Stomach (tissue), 9 donors: ENCODE data around the gene RPP14. TPM values are rescaled to one million over a fixed set of nuclear protein-coding genes. Genes with fewer than 3 reads are reported as not detected.

ENCODE experiments used
- DNase-seq, 2 donors: peaks; one replicate each; pipeline versions ENCODE4 v3.0.0 to v3.0.0-alpha.2; 2013 to 2019
- H3K27ac ChIP-seq, 5 donors: fragments of 200-600 bp in 4 of 5; sonication (generic) in 4 of 5; one replicate each; pipeline ENCODE4 v1.5.1; 2013 to 2019; ENCODE audit warnings: mild to moderate bottlenecking in 1 of 5, moderate library complexity in 1 of 5
- H3K27me3 ChIP-seq, 3 donors: fragments of 200-600 bp; sonication (generic); one replicate each; pipeline ENCODE4 v1.5.1; 2017 to 2019; ENCODE audit warnings: mixed run types in 1 of 3
- H3K36me3 ChIP-seq, 4 donors: fragments of 200-600 bp; sonication (generic); 1 replicate in 3 of 4; 2 replicates in 1 of 4; pipeline ENCODE4 v1.5.1; 2016 to 2019
- H3K4me1 ChIP-seq, 4 donors: fragments of 200-600 bp; sonication (generic); one replicate each; pipeline ENCODE4 v1.5.1; 2016 to 2019
- H3K4me3 ChIP-seq, 4 donors: fragments of 200-600 bp; sonication (generic) in 3 of 4; one replicate each; pipeline ENCODE4 v1.5.1; 2016 to 2019; ENCODE audit warnings: mild to moderate bottlenecking in 1 of 4
- H3K9me3 ChIP-seq, 4 donors: fragments of 200-600 bp; sonication (generic); one replicate each; pipeline ENCODE4 v1.5.1; 2016 to 2019
- CTCF ChIP-seq, 7 experiments: fragments of 450-650 bp in 4 of 7; fragments of 200-600 bp in 3 of 7; sonication (generic) in 3 of 7; IDR thresholded peaks; one replicate each; pipeline ENCODE4 v1.5.1; 2016 to 2019; ENCODE audit warnings: antibody characterized with exemption in 7 of 7, control low read depth in 2 of 7, mild to moderate bottlenecking in 1 of 7
- EP300 ChIP-seq: sonication (generic); formaldehyde crosslinking; IDR thresholded peaks from one replicate; pipeline ENCODE4 v1.6.1; 2017; ENCODE audit warnings: antibody characterized with exemption
- POLR2A ChIP-seq, 4 donors: fragments of 450-650 bp; IDR thresholded peaks; one replicate each; pipeline ENCODE4 v1.6.1; 2016; ENCODE audit warnings: antibody characterized with exemption in 4 of 4, control low read depth in 2 of 4, mild to moderate bottlenecking in 1 of 4, moderate library complexity in 1 of 4
- POLR2AphosphoS5 ChIP-seq, 3 donors: sonication (generic); formaldehyde crosslinking; IDR thresholded peaks; one replicate each; pipeline ENCODE4 v1.6.1; 2016; ENCODE audit warnings: antibody characterized with exemption in 3 of 3
- WGBS, 5 donors: extraction: QIAGEN DNeasy Blood & Tissue Kit in 3 of 5; methylation state at CpG; one replicate each; pipeline versions ENCODE4 v1.1.5 to v1.1.7; 2013 to 2018; 5-methylcytosine and 5-hydroxymethylcytosine counted together
- intact Hi-C: fragments of 100-400 bp; cut with DNase I; formaldehyde crosslinking; loops from one replicate; pipeline ENCODE4 v1.15.1; 2023; ENCODE audit warnings: low total_unique reads
- polyA plus RNA-seq, 3 donors: library from polyadenylated mRNA; stranded (reverse); fragments of 200-250 nt; gene quantifications; one replicate each; pipeline ENCODE4 v1.2.3, GENCODE V29; 2013
- total RNA-seq, 5 donors: library from RNA; depleted of rRNA; stranded (reverse); fragments of >200 nt; gene quantifications; one replicate each; pipeline versions ENCODE4 v1.1.0 to v1.2.3, GENCODE V29; 2014 to 2016
- donor health status: healthy with polysubstance abuse.
- donor health status: Bipolar disorder and iron deficiency.
- donor health status: healthy.

Gene RPP14
- total and polyA plus RNA-seq, 8 donors, result 4.1 to 23.5 (median 9.9) TPM

GRCh38 chr3:58329150-58329921 is 23.3 kb downstream of the RPP14 start:
- intact Hi-C loops, result no loop called here
- 88 to 93% (median 89%) methylated on average over 8 of the region's 8 CpGs for WGBS, 5 donors
- TF ChIP-seq CTCF (IDR thresholded peaks at IDR 0.05) (no peak), EP300 (no peak), POLR2A (IDR thresholded peaks at IDR 0.05) (no peak), POLR2AphosphoS5 (IDR thresholded peaks at IDR 0.05) (no peak)
- no peak overlapping the region for H3K4me3 ChIP-seq
- H3K27ac ChIP-seq, result no peak overlapping the region
- no peaks in the 10 kb centered on the region for H3K9me3 ChIP-seq
- no peaks in the 10 kb centered on the region for H3K36me3 ChIP-seq
- peaks cover 20 to 43% (median 31%) of the 10 kb centered on the region in 4 donors for H3K4me1 ChIP-seq
- DNase-seq, result no peak
- H3K27me3 ChIP-seq, result no peaks in the 10 kb centered on the region

GRCh38 chr3:58329922-58330413 is 23.9 kb downstream of the RPP14 start:
- 93 to 97% (median 96%) methylated on average over 5 of the region's 5 CpGs for WGBS, 5 donors

GRCh38 chr3:58331593-58332152 is 25.6 kb downstream of the RPP14 start:
- Histone ChIP-seq H3K27me3 (no peaks in the 10 kb centered on the region), H3K27ac (no peak overlapping the region), H3K4me3 (peak overlapping the region in 1 of 4 donors; percentile 97), H3K36me3 (no peaks in the 10 kb centered on the region), H3K4me1 (peaks cover 10 to 43% (median 30%) of the 10 kb centered on the region in 4 donors), H3K9me3 (no peaks in the 10 kb centered on the region)
- DNase-seq, result no peak
- intact Hi-C loops, result loop anchor here (10.0 kb wide), 1 partner anchor 163 kb away; the partner anchor contains the start of gene KCTD6
- WGBS, 5 donors, result 77 to 81% (median 78%) methylated on average over 4 of the region's 4 CpGs
- no peak for TF ChIP-seq POLR2A (IDR thresholded peaks at IDR 0.05)
- no peak for TF ChIP-seq EP300
- no peak for TF ChIP-seq CTCF (IDR thresholded peaks at IDR 0.05)
- TF ChIP-seq POLR2AphosphoS5 (IDR thresholded peaks at IDR 0.05), result no peak

More at GRCh38 chr3:58329922-58330413, 23.9 kb downstream of the RPP14 start:
- H3K27me3 ChIP-seq, result no peaks in the 10 kb centered on the region
- DNase-seq, result no peak
- H3K4me1 ChIP-seq, result peaks cover 22 to 42% (median 30%) of the 10 kb centered on the region in 4 donors
- intact Hi-C loops, result loop anchor here (10.0 kb wide), 1 partner anchor 165 kb away; the partner anchor contains the start of gene KCTD6
- no peak for TF ChIP-seq POLR2A (IDR thresholded peaks at IDR 0.05)
- no peak for TF ChIP-seq POLR2AphosphoS5 (IDR thresholded peaks at IDR 0.05)
- no peak for TF ChIP-seq CTCF (IDR thresholded peaks at IDR 0.05)
- no peak for TF ChIP-seq EP300
- H3K27ac ChIP-seq, result no peak overlapping the region
- H3K9me3 ChIP-seq, result no peaks in the 10 kb centered on the region
- H3K4me3 ChIP-seq, result no peak overlapping the region
- no peaks in the 10 kb centered on the region for H3K36me3 ChIP-seq

GRCh38 chr3:58332575-58333188 is 26.6 kb downstream of the RPP14 start, which contains the start of gene PXK:
Gene PXK, plus strand, starts transcription at chr3:58332892. Its CDS starts 97 bp downstream, at chr3:58332989.
- H3K27me3 ChIP-seq, result no peaks in the 10 kb centered on the region
- 0 to 4% (median 1%) methylated on average over 17 to 79 of the region's 79 CpGs for WGBS, 5 donors
- no peaks in the 10 kb centered on the region for H3K36me3 ChIP-seq
- H3K9me3 ChIP-seq, result no peaks in the 10 kb centered on the region
- DNase-seq, result peak; percentile 87 to 95
- TF ChIP-seq POLR2A (IDR thresholded peaks at IDR 0.05) (no peak), CTCF (IDR thresholded peaks at IDR 0.05) (no peak), POLR2AphosphoS5 (IDR thresholded peaks at IDR 0.05) (peak; percentile 32 to 66 (median 48))
- peak within 1 kb of the TSS; percentile 71 to 86 (median 85) for H3K27ac ChIP-seq
- H3K4me3 ChIP-seq, result peak within 1 kb of the TSS; percentile 83 to 97 (median 92)
- H3K4me1 ChIP-seq, result peaks cover 10 to 51% (median 32%) of the 10 kb centered on the region in 4 donors
- intact Hi-C loops, result loop anchor here (10.0 kb wide), 1 partner anchor 162 kb away; the partner anchor contains the start of gene KCTD6
